GM04503 (cell line): Measurements from ENCODE around the gene MUC5B.
"Not testable (repeated sequence)": the region's sequence is repeated elsewhere in the genome, so short reads cannot be mapped to it uniquely, and the experiment has no call there.

Source experiments
- DNase-seq: peaks from one replicate; pipeline ENCODE4 v3.0.0-alpha.2; 2012; ENCODE audit warnings: low read depth

Gene MUC5B

GRCh38 chr11:1203505-1204271 lies 19.2 kb upstream of the MUC5B start:
- no peak for DNase-seq

GRCh38 chr11:1204381-1205101 lies 18.3 kb upstream of the MUC5B start:
- DNase-seq = no peak

- DNase-seq = no peak
Measured at GRCh38 chr11:1205121-1205986, 17.5 kb upstream of the MUC5B start.

- DNase-seq = no peak
Measured at GRCh38 chr11:1205987-1206331, 16.9 kb upstream of the MUC5B start.

- no peak for DNase-seq
Measured at GRCh38 chr11:1206391-1207271, 16.2 kb upstream of the MUC5B start.

- no peak for DNase-seq
Measured at GRCh38 chr11:1207401-1208143, 15.3 kb upstream of the MUC5B start.

- DNase-seq = no peak
Measured at GRCh38 chr11:1208144-1208393, 14.8 kb upstream of the MUC5B start.

GRCh38 chr11:1208394-1209261 lies 14.2 kb upstream of the MUC5B start:
- no peak for DNase-seq

GRCh38 chr11:1209371-1210057 lies 13.4 kb upstream of the MUC5B start:
- no peak for DNase-seq

GRCh38 chr11:1211838-1212237 lies 11.0 kb upstream of the MUC5B start:
- DNase-seq = no peak

- not testable (repeated sequence) for DNase-seq
Measured at GRCh38 chr11:1215826-1216225, 7.0 kb upstream of the MUC5B start.

GRCh38 chr11:1217151-1217550 lies 5.7 kb upstream of the MUC5B start:
- DNase-seq = no peak

- DNase-seq = no peak
Measured at GRCh38 chr11:1218256-1218787, 4.5 kb upstream of the MUC5B start.

GRCh38 chr11:1218788-1219445 lies 3.9 kb upstream of the MUC5B start:
- DNase-seq = no peak

- no peak for DNase-seq
Measured at GRCh38 chr11:1219446-1219833, 3.4 kb upstream of the MUC5B start.

- DNase-seq = no peak
Measured at GRCh38 chr11:1219834-1220815, 2.7 kb upstream of the MUC5B start.

- no peak for DNase-seq
Measured at GRCh38 chr11:1220941-1221721, 1.7 kb upstream of the MUC5B start.
